Muscle of leg (tissue), 11 donors: ENCODE measurements around the gene UBR1. TPM values are rescaled to one million over a fixed set of nuclear protein-coding genes. Genes with fewer than 3 reads are reported as not detected.
"Not testable (repeated sequence)": the region's sequence is repeated elsewhere in the genome, so short reads cannot be mapped to it uniquely, and the experiment has no call there.

Experiments used
- DNase-seq: peaks from one replicate; pipeline ENCODE4 v3.0.0; 2013
- H3K27ac ChIP-seq: one replicate; pipeline ENCODE4 v1.5.1; 2013; ENCODE audit warnings: mild to moderate bottlenecking, low read length, control low read depth
- H3K27me3 ChIP-seq: one replicate; pipeline ENCODE4 v1.6.1; 2013; ENCODE audit warnings: low read length; ENCODE audit not compliant: control insufficient read depth, insufficient read depth
- H3K36me3 ChIP-seq: one replicate; pipeline ENCODE4 v1.6.1; 2013; ENCODE audit warnings: low read length; ENCODE audit not compliant: control insufficient read depth, insufficient read depth
- H3K4me1 ChIP-seq: one replicate; pipeline ENCODE4 v1.6.1; 2013; ENCODE audit warnings: low read length; ENCODE audit not compliant: control insufficient read depth, insufficient read depth
- H3K4me3 ChIP-seq: one replicate; pipeline ENCODE4 v1.5.1; 2013; ENCODE audit warnings: low read length, control low read depth
- H3K9me3 ChIP-seq: replicated peaks from 2 replicates; pipeline ENCODE4 v1.6.1; 2013; ENCODE audit warnings: low read depth, low read length; ENCODE audit not compliant: control insufficient read depth
- whole genome bisulfite sequencing: methylation state at CpG from one replicate; pipeline ENCODE4 v1.1.5; 2013; ENCODE audit warnings: missing lambda C conversion rate; ENCODE audit not compliant: insufficient coverage; 5-methylcytosine and 5-hydroxymethylcytosine counted together
- polyA plus RNA-seq, 8 donors: library from polyadenylated mRNA; unstranded; fragments of 120-200 nt; gene quantifications; one replicate each; pipeline versions ENCODE4 v1.2.1 to v1.2.3, GENCODE V29; 2013; ENCODE audit warnings: inconsistent platforms in 1 of 8, low replicate concordance in 1 of 8; ENCODE audit not compliant: insufficient read length in 8 of 8, insufficient read depth in 1 of 8
- total RNA-seq: library from RNA; stranded (reverse); fragments of 120-200 nt; gene quantifications from one replicate; pipeline ENCODE4 v1.2.4, GENCODE V29; 2013

Gene UBR1
- total and polyA plus RNA-seq, 9 donors: 13.6 to 27.4 (median 19.8) TPM

DNA sequence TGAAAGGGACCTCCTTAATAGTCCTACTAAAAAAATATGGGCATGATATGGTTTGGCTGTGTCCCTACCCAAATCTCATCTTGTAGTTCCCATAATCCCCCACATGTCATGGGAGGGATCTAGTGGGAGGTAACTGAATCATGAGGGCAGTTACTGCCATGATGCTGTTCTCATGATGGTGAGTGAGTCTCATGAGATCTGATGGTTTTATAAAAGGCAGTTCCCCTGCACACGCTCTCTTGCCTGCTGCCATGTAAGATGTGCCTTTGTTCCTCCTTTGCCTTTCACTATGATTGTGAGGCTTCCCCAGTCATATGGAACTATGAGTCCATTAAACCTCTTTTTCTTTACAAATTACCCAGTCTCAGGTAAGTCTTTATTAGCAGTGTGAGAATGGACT is 211.9 kb downstream of the UBR1 start:
- not testable (repeated sequence) for DNase-seq, H3K27ac ChIP-seq, H3K27me3 ChIP-seq, H3K9me3 ChIP-seq, H3K36me3 ChIP-seq, H3K4me1 ChIP-seq, H3K4me3 ChIP-seq
- no CpG with 5 or more reads among the region's 1 CpG for WGBS

Other genes starting within 250 kb of the UBR1 start
- 11.3 TPM for gene TTBK2, start 185.3 kb downstream of the UBR1 start, total RNA-seq
- gene TTBK2, start 185.3 kb downstream of the UBR1 start, polyA plus RNA-seq: 10 to 100 TPM in 5 of 8 donors, 1 to 10 TPM in 3; 6.5 to 12.9 (median 12.1) TPM
- gene TMEM62, start 27.5 kb upstream of the UBR1 start, total RNA-seq: 11.5 TPM
- gene TMEM62, start 27.5 kb upstream of the UBR1 start, polyA plus RNA-seq: 10 to 100 TPM in 1 of 8 donors, 1 to 10 TPM in 7; 4.8 to 12.1 (median 7.6) TPM
- gene CCNDBP1, start 79.4 kb upstream of the UBR1 start, total RNA-seq: 41.8 TPM
- 10 to 100 TPM; 35.0 to 40.3 (median 37.2) TPM for gene CCNDBP1, start 79.4 kb upstream of the UBR1 start, polyA plus RNA-seq
- 2.1 TPM for gene EPB42, start 115.0 kb upstream of the UBR1 start, total RNA-seq
- gene EPB42, start 115.0 kb upstream of the UBR1 start, polyA plus RNA-seq: 1 to 10 TPM; 1.3 to 6.1 (median 3.4) TPM
- gene TGM5, start 160.9 kb upstream of the UBR1 start, total RNA-seq: 0.13 TPM
- gene TGM5, start 160.9 kb upstream of the UBR1 start, polyA plus RNA-seq: under 1 TPM in 6 of 8 donors, not detected in 2; 0.05 to 0.12 (median 0.09) TPM
- not detected for gene TGM7, start 196.2 kb upstream of the UBR1 start, total RNA-seq
- gene TGM7, start 196.2 kb upstream of the UBR1 start, polyA plus RNA-seq: not detected
- gene LCMT2, start 224.5 kb upstream of the UBR1 start, total RNA-seq: 7.5 TPM
- 1 to 10 TPM; 5.8 to 9.0 (median 7.1) TPM for gene LCMT2, start 224.5 kb upstream of the UBR1 start, polyA plus RNA-seq